ENCODE results near the gene NXT1.

DNA sequence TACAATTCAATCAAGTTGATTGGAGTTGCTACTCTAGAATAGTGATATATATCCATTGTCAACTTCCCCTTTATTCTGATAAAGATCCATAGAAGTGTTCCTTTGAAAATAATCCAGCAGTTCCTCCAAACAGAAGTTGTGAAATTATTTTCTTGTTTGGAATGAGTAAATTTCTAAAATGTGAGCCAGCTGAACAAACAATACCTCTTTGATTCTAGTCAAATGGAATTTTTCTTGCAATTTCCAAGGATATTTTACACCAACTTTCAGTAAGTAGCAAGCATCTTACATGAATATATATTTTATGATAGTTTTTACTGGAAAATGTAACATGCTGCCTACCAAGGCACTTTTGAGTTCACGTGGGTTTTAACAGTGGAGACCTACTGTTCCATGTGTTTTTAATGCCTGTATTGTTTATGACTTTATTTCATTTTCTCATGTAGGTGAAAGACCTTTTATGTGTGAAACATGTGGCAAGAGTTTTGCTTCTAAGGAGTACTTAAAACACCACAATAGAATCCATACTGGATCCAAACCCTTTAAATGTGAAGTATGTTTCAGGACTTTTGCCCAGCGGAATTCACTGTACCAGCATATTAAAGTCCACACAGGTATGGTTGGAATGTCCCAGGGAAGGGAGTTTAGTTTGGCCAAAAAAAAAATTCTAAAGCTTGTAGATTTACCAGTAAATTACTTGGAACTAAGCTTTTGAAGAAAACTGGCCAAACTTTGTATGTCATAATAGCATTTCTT lies 17.9 kb downstream of the NXT1 start:
- TF ChIP-seq POLR2A (IDR thresholded peaks at IDR 0.05; ENCODE audit: low read depth, low read length) (no peak), POLR2AphosphoS5 (IDR thresholded peaks at IDR 0.05; ENCODE audit: low read depth, low read length) (no peak), SPI1 (IDR thresholded peaks at IDR 0.05; ENCODE audit: low read depth, low read length) (no peak), TAF1 (IDR thresholded peaks at IDR 0.05; ENCODE audit: low read depth, low read length) (no peak)

Data from GM12891 (cell line).